Stimulated activated CD4-positive, alpha-beta T cell treated with anti-CD3 and anti-CD28 coated beads, Interleukin-12 subunit alpha, Interleukin-12 subunit beta, amount 100 ng/mL, for 24 hours (primary cell): Measurements from ENCODE around the gene COL5A1.
"Not testable (repeated sequence)": the region's sequence is repeated elsewhere in the genome, so short reads cannot be mapped to it uniquely, and the experiment has no call there.

Experiments
- DNase-seq, 2 experiments: peaks; one replicate each; pipeline ENCODE4 v3.0.0-alpha.2; 2020; ENCODE audit warnings: low read depth in 2 of 2

COL5A1 gene

GRCh38 chr9:134676886-134677285 is 35.3 kb downstream of the COL5A1 start:
- no peak for DNase-seq

- DNase-seq, result no peak
Measured at GRCh38 chr9:134677743-134678142, 36.1 kb downstream of the COL5A1 start.

- DNase-seq, result no peak
Measured at GRCh38 chr9:134678206-134678605, 36.6 kb downstream of the COL5A1 start.

- DNase-seq, result no peak
Measured at GRCh38 chr9:134678666-134679443, 37.3 kb downstream of the COL5A1 start.

- DNase-seq, result no peak
Measured at GRCh38 chr9:134679616-134680392, 38.2 kb downstream of the COL5A1 start.

GRCh38 chr9:134680393-134681060 is 38.9 kb downstream of the COL5A1 start:
- DNase-seq, result no peak

- no peak for DNase-seq
Measured at GRCh38 chr9:134681061-134681661, 39.6 kb downstream of the COL5A1 start.

- DNase-seq, result no peak
Measured at GRCh38 chr9:134682026-134682425, 40.4 kb downstream of the COL5A1 start.

GRCh38 chr9:134682651-134683364 is 41.2 kb downstream of the COL5A1 start:
- DNase-seq, result no peak

GRCh38 chr9:134683714-134684374 is 42.2 kb downstream of the COL5A1 start:
- DNase-seq, result no peak

GRCh38 chr9:134684375-134684723 is 42.7 kb downstream of the COL5A1 start:
- DNase-seq, result no peak

- DNase-seq, result not testable (repeated sequence)
Measured at GRCh38 chr9:134684941-134685340, 43.3 kb downstream of the COL5A1 start.

GRCh38 chr9:134685784-134686183 is 44.2 kb downstream of the COL5A1 start:
- DNase-seq, result no peak

- DNase-seq, result no peak
Measured at GRCh38 chr9:134686896-134687295, 45.3 kb downstream of the COL5A1 start.

GRCh38 chr9:134687556-134687955 is 46.0 kb downstream of the COL5A1 start:
- DNase-seq, result no peak

GRCh38 chr9:134688231-134688630 is 46.6 kb downstream of the COL5A1 start:
- no peak for DNase-seq

GRCh38 chr9:134688661-134689320 is 47.2 kb downstream of the COL5A1 start:
- no peak for DNase-seq

GRCh38 chr9:134689321-134690181 is 47.9 kb downstream of the COL5A1 start:
- DNase-seq, result no peak

GRCh38 chr9:134690301-134690751 is 48.7 kb downstream of the COL5A1 start:
- DNase-seq, result no peak
